ENCODE measurements around the gene MEPCE.

The MEPCE gene

DNA sequence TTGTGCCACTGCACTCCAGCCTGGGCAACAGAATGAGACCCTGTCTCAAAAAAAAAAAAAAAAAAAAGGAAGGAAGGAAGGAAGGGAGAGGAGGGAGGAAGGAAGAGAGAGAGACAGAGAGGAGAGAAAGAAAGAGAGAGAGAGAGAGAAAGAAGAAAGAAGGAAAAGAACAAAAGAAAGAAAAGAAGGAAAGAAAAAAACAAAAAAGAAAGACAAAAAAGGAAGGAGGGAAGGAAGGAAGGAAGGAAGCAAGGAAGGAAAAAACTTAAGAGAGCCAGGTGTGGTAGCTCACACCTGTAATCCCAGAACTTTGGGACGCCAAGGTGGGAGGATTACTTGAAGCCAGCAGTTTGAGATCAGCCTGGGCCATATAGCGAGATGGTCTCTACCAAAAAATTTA lies 35.2 kb downstream of the MEPCE start:
- no peak for DNase-seq

DNA sequence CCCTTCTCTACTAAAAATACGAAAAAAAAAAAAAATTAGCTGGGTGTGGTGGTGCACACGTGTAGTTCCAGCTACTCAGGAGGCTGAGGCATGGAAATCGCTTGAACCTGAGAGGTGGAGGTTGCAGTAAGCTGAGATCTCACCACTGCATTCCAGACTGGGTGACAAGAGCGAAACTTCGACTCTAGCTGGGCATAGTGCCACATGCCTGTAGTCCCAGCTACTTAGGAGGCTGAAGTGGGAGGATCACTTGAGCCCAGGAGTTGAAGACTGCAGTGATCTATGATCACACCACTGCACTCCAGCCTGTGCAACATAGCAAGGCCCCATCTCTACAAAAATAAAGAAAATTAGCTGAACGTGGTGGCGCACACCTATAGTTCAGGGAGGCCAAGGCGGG lies 35.7 kb downstream of the MEPCE start:
- DNase-seq = no peak

DNA sequence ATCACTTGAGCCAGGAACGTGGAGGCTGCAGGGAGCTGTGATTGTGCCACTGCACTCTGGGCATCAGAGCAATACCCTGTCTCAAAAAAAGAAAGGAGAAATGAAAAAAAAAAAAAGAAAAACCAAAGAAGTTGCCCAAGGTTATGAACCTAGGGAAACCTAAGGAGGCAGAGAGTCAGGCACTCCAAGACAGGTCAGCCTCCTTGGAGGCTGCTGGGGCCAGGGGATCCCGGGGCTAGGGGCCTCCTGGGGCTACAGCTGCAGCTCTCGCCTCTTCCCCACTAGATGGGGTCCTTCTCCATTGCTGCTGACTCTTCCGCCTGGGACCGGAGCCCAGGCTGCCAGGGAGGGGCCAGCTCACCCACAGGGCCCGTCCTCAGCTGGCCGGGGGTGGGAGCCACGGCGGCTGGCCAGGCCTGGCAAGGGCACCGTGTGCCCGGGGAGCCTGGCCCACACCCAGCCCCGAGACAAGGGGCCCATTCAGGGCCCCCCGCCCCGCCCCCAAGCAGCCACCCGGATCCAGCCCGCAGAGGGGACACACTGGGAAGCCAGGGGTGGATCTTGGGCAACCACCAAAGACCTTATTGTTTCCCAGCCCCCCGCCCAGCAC lies 36.2 kb downstream of the MEPCE start:
- DNase-seq = peak; percentile 59 to 75 (median 72)

DNA sequence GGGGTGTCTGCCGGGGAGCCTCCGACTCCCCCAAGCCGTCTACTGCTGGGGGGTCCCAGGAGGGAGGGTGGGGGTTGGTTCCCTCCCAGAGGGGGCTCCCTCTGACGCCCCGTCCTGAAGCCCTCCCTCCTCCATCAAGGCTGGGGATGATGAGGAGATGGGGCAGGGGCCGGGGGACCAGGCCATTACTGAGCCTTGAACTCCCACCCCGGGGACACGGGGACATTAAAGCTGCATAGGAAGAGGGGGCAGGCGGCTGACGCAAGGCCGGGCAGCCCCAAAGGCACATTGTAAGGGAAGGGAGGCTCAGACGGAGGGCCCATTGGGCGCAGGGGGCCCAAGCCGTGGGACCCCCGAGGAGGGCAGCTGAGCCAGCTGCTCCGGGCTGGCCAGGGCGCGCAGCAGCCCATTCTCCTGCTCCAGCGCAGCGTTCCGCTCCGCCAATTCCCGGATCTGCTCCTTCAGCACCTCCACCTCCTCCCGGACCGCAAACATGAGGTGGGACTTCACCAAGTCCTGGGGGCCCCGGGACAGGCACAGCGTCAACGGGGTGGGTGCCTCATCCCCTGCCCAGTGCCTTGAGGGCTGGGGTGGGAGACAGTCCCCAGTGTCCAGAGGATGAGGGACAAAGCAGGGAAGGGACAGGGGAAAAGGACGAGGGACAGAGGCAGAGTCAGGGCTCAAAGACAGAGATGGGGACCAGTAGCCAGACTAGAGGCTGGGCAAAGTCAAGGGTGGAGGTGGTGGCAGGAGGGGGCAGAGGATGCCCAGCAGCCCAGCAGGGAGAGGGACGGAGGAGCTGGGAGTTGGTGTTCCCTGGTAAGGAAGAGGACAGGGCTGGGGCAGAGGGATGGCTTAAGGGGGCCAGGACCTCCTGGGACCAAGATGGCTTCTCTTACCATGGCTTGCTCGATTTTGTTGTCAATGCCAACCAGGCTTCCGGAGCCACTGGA lies 37.3 kb downstream of the MEPCE start:
- no peak for DNase-seq

DNA sequence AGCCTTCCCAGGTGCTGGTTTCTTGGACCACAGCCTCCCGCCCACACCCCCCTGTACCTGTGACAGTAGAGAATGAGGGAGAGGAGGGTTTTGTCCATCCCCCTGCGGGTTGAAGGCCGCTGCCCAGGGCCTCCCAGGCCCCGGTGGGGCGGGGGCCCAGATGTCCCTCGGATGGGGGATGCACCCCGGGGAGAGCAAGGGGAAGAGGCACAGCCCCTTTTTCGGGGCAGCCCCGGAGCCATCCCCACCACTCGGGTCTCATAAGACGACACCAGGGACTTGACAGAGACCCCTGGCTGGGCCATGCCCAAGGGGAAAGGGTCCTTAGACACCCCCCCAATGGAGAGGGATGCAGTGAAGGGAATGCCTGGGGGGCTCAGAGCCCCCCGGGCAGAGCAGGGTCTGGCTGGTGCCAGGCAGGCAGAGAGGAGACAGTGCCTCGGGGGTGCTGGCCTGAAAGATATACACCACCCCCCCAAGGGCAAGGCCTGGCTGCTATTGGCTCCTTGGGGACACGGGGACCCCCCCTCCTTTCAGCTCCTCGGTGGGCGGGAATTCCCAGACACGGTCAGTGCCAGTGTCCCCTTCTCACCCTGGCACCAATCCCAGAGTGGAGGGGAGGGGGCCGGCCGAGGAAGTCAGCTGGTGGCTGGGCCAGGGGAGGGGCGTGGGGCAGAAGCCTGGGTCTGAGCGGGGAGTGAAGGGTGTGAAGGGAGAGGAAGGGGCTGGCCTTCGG lies 38.2 kb downstream of the MEPCE start:
- DNase-seq = no peak

DNA sequence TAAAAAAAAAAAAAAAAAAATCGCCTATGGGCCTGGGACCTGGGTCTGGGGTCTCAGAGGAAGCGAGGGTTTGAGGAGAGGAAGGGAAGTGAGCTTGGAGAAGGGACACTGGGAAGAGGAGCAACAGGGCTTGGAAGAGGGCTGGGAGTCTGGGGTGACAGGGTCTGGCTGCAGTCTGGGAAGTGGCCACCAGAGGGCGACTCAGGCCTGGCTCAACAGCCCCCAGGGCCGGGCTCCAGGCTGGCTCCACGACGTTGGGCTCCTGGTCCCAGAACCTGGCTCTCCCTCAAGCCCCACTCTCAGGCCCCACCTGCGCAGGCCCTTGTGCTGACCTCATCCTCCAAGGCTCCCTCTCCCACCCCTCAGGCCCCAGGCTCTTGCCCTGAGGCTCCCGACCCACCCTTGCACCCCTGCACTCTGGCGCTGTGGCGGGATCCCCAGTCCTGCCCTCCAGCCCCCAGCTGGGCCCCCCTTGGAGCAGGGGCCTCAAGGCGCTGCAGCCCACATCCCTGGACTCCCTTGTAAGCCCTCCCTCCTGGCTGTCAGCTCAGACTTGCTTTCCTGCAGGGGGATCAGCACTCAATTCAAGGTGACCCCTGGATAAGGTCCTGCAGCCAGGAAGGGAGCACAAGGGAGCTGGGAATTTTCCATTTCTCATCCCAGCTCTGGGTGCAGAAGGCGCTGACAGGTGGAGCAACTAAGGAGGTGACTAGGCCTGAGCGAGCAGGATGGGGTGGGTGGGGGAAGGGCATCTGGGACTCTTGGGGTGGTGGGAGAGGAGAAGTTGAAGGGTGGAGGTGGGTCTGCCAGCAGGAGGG lies 39.8 kb downstream of the MEPCE start:
- peak; percentile 79 to 92 (median 86) for DNase-seq

DNA sequence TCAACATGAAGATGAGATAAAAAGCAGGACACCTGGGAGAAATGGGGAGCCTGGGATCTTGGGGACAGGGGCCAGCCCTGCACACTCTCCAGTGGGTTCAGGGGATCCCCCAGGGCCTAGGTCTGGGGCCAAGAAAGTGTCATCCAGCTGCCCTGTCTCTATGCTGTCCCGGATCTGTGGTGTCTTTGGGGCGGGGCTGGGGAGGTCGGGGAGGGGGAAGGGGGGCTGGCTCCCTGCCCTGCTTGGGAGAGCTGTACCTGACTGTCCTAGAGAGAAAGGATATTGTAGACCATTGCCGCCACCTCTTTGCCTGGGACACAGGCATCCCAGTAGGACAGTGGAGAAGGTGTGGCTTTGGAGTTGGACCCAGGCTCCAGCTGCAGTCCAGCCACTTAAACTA lies 41.4 kb downstream of the MEPCE start:
- no peak for DNase-seq

DNA sequence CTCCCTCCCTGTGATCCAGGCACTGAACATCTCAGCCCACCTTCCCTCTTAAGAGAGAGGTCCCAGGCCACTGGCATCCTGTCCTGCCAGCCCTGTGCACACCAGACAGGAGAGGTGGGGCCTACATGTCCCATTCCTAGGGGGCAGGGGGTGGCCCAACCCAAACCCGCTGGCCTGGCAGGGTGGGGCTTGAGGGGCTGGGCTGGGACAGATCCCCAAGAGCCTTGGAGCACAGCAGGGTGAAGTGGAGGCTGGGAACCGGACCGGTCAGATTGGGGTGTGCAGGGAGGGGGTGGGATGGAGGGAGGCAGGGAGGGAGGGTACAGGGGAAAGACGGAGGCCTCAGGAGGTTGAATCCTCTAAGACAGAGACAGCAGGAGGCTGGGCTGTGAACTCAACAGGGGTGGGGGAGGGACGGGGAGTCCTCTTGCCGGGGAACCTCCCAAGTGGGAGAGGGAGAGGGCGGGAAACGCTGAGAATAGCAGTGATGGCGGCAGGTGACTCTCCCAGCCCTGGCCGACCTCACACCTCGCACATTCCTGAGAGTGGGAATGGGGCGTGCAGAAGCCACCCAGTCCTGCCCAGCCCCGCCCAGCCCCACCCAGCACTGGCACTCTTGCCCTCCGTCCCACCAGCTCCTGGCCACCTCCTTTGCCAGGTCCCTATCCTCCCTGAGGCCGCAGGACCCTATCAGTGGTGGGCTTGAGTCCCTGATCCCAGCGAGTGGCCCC lies 42.7 kb downstream of the MEPCE start:
- no peak for DNase-seq

DNA sequence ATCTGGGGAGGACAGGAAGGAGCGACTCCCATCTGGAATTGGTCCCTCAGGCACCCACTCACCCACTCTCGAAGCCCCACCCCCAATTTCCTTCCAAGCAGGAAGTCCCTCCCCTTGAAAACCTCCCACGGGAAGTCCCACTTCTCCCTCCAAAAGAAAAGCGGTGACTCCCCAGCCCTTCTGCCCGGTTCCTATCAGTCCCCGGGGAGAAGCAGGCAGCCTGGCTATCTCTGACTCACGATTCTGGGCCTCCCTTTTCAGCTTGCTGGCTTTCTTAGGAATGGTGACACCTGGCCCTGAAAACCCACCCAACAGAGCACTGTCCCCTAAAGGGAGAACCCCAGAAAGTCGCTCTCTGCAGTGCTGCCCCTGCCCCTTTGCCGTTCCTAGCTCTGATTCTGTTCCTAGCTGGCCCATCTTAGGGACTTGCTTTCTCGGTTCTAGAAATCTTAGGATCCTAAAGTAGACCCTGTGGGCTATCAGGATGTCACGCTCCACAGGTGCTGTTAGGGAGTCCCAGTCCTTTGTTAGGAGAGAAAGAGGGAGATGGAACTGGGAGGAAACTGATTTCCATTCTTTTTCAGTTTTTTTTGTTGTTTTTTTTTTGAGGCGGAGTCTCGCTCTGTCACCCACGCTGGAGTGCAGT lies 43.3 kb downstream of the MEPCE start:
- DNase-seq = peak; percentile 70 to 82 (median 78)

DNA sequence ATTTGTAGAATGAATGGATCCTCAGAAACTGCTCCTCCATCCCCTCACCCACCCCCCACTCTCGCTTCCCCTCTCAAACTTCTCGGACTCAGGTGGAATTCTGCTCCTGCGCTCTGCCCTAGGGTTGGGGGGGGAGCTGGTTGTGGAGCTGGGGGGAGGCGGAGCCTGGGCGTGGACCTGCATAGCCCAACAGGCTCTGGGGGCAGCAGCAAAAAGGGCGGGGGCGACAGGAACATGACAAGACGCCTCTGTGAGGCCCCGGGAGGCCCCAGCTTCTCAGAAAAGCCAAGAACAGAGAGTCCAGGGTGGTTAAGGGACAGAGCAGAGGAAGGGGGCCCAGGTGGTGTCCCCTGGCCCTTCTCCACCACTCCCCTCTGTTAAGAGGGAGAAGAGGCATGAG lies 45.9 kb downstream of the MEPCE start:
- peak in 1 of 4 experiments; percentile 38 for DNase-seq

DNA sequence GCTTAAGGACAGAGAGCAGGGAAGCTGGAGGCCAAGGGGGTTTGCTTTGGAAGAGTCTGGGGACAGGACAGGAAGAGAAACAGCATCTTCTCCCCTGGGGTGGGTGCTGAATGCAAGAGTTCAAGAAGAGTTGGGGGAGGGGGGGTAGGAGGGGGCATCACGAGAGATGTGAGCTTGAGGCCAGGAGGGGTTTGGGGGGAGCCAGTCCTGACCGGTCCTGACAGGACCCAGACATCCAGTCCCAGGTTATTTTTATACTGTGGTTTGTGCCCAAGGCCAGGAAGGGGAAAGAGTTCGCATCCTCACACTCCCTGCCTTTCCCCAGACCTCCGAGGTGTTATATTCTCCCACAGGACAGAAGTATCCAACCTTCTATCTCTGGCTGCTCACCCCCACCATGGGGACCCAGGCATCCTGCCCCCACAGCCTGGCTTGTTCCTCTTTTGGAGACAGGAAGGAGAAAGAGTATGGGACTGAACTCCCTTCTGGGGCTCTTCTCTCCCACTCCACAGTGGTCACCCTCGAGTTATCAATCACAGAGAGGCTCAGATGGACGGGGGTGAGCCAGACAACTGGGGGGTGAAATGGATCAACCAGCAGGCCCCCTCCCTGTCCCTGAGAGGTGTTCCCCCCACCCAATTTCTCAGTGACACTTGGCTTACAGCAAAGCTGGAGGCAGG lies 46.6 kb downstream of the MEPCE start:
- peak in 1 of 4 experiments; percentile 44 for DNase-seq

DNA sequence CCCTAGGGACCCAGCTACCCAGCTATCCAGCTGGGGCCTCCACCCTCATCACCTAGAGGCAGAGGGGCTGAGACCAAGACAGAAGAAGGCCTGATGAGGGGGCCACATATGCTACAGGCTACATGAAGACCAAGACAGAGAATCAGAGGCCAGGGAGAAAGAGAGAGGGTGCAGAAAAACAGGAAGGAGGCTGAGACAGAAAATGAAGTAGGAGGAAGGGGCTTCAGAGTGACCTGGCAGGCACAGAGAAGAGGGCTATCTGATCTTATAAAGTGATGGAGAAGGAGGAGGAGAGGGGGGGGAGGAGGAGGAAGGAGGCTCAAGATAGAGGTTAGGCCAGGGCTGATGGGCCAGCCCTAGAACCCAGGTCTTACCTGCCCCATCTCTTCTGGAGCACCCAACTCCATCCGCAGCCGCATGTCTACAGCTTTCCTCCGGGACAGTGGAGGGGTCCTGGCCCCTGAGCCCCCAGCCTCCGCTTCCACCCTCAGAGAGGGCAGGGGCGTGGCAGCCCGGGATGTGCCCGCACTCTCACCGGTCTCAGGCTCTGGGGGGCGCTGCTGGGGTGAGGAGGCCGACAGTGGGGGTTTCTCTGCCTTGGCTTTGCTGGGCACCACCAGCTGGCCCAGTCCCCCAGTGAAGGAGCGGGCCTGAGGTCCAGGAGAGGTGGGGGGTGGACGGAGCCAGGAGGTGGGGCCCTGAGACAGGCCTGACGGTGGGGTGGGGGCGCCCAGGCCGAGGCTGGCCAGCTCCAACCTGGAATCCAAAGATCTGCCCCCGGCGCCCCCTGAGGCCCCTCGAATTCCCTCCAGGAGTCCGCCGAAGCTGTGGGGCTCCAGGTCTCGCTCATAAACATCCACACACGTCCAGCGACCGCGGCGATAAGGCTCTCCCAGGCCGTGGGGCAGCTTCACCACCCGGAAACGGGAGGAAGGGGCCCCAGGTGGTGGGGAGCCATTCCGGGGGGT lies 47.6 kb downstream of the MEPCE start:
- DNase-seq = peak in 2 of 4 experiments; percentile 25 to 46

DNA sequence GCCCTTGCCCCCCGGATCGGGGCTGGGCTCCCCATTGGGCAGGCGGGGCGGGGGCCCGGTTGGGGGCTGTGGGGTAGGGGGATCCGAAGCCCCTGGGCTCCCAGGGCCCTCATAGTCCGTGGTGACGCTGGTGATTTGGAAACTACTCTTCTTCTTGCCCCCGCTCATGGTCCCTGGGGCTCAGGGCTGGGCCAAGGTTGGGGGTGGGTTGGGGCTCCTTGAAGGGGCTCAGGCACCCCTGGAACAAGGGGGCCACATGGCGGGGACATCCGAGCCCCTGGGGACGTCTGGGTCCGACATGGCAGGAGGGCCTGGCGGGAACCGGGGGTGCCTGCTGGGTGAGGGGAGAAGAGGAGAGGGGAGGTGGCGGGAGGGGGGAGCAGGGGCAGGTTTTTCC lies 48.2 kb downstream of the MEPCE start:
- DNase-seq = no peak

DNA sequence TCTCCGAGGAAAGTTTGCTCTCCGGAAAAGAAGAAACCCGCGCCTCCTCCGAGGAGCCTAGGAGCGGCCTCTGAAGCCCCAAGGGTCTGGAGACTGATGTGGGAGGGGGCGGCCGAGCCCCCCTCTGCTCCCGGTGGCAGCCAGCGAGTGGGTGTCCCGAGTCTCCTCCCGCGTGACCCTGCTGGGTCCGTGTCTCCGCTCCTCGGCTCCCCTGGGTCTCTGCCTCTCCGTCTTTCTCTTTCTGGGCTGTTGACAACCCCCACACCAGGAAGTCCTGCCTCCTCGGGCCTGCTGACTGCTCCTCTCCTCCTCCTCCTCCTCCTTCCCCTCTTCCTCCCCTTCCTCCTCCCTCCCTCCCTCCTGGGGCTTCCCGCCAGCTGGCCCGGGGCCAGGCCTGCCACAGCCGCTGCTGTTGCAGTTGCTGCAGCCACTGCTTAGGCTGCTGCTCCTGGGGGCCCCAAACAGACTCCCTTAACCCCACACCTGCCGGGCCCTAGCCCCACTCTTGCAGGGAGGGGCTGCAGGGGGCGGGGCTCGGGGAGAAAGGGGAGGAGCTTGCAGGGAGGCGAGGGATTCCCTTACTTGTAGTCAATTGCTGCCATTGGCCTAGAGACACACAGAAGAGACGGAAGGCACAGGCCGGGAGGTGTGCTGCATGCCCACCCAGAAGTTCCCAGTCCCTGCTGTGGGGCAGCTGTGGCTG lies 49.5 kb downstream of the MEPCE start, which contains the start of gene TSC22D4:
Gene TSC22D4, minus strand, starts transcription at position 257 of the 703 bp plus-strand sequence. CDS start 1,176 bp downstream, outside the sequence.
- DNase-seq = peak; percentile 82 to 92 (median 89)

DNA sequence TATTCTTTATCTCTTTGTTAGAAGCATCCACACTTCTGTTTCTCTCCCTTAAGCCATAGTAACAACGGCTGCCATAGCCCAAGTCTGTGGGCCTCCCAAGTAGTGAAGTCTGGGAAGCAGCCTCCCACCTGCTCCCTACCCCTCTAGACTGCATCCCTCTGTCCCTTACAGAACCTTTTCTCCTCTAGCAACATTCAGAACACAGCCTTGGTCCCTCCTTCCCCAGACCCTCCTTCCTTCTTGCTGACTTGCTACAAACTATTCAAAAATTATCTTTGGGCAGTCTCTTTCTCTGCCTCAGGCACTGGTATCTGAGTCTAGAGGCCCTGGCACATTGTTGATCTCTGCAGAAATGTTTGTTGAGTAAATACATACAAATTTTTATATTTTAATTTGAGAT lies 51.8 kb downstream of the MEPCE start:
- no peak for DNase-seq

DNA sequence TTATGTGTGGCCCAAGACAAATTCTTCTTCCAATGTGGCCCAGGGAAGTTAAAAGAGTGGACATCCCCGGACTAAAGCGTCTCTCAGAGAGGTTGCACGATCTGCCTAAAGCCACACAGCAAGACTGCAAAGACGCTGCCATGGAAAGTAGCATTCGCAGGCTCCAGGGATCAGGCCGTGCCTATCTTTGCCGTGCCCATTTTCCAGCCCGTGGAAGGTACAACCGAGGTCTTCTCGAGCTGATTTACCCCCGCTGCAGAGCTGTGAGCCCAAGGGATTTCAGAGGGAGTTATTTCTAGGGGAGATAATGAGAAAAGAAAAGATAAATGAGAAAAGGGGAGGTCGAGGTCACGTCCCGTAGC lies 53.1 kb downstream of the MEPCE start:
- DNase-seq = no peak

DNA sequence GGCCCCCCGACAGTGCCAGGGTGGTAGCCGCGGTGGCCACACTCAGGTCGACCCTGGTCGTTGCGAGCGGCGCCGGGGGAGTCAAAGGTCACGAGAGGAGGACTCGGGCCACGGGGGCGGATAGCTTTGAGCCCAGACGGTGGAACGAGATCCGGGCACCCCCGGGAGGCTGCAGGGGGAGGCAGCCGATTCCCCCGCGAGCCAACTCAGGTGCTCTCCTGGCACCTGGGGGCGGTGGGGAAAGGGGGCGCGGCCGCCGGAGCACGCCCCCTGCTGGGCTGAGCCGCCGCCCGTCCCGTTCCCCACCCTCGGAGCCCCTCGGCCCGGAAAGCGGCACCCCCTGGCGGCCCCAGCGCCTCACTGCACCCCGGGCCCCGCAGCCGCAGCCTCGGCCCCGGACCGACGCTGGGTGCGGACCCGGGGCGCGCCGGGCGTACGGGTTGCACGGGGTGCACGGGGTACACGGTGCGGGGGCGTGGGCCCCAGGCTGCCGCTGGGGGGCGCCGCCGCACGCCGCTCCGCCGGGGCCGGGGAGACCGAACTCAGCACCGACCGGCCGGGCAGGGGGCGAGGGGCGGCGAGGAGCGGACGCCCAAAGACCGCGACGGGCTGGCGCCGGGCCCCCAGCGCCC lies 53.6 kb downstream of the MEPCE start:
- DNase-seq = peak; percentile 61 to 86 (median 78)

Data from suppressor macrophage (primary cell).